HCT116 (cell line): ENCODE results near the gene NME1. TPM values are rescaled to one million over a fixed set of nuclear protein-coding genes. Genes with fewer than 3 reads are reported as not detected.

Experiments used
- ATAC-seq: fragments of 200-7000 bp; cut with Tn5 transposase; 2 replicates; pipeline ENCODE4 v1.9.1; 2020; ENCODE audit warnings: mild to moderate bottlenecking, moderate library complexity
- BruUV-seq: library from RNA; stranded (reverse); fragments of 400-500 nt; replicated peaks from 2 replicates; lab custom pipeline; 2021; lab: Mats Ljungman, UMichigan
- CTCF ChIA-PET: fragments of 300-600 bp; sonication (Branson Sonifier 250); formaldehyde crosslinking; loops from one replicate; lab custom pipeline; 2021; ENCODE audit warnings: antibody characterized with exemption; lab: Charles Lee
- POLR2A ChIA-PET: fragments of 300-600, 350-600 bp; sonication (Branson Sonifier 250); formaldehyde crosslinking; loops from one replicate; lab custom pipeline; 2021; ENCODE audit warnings: antibody characterized with exemption; lab: Charles Lee
- RAD21 ChIA-PET, 2 experiments: fragments of 300-600 bp; sonication (Branson Sonifier 250); formaldehyde crosslinking; loops; one replicate each; lab custom pipeline; 2023; ENCODE audit warnings: low total read pairs in 2 of 2; ENCODE audit not compliant: uncharacterized antibody in 2 of 2, unreplicated experiment in 2 of 2, low non-redundant PET in 1 of 2; lab: Charles Lee
- DNase-seq: peaks from one replicate; pipeline ENCODE4 v3.0.0-alpha.2; 2010; ENCODE audit warnings: low read depth, low spot score
- H2AFZ ChIP-seq: fragments of 200-600 bp; shearing (Covaris generic), sonication (generic); 2 replicates; pipeline ENCODE4 v1.6.1; 2017; ENCODE audit warnings: low read depth, mixed run types, mixed read lengths, antibody characterized with exemption, low read length; ENCODE audit not compliant: poor library complexity, severe bottlenecking
- H3K27ac ChIP-seq: 2 replicates; pipeline ENCODE4 v1.5.1; 2012; ENCODE audit warnings: low read depth, low read length
- H3K27me3 ChIP-seq: fragments of 200-600 bp; sonication (generic); 2 replicates; pipeline ENCODE4 v1.6.1; 2016; ENCODE audit warnings: mixed run types, low read length, mixed read lengths; ENCODE audit not compliant: insufficient read depth
- H3K36me3 ChIP-seq, 2 experiments: fragments of 200-500 bp in 1 of 2; fragments of 200-600 bp in 1 of 2; sonication (Bioruptor generic) in 1 of 2; sonication (generic) in 1 of 2; 2 replicates each; pipeline versions ENCODE4 v1.5.1 to v1.6.1; 2014 to 2016; ENCODE audit warnings: low read length in 2 of 2, inconsistent platforms in 1 of 2, mixed read lengths in 1 of 2, mixed run types in 1 of 2; ENCODE audit not compliant: insufficient read depth in 2 of 2, control insufficient read depth in 1 of 2
- H3K4me1 ChIP-seq, 2 experiments: fragments of 200-600 bp in 1 of 2; sonication (generic) in 1 of 2; 2 replicates each; pipeline versions ENCODE4 v1.5.1 to v1.6.1; 2012 to 2017; ENCODE audit warnings: low read length in 2 of 2, inconsistent platforms in 1 of 2, mild to moderate bottlenecking in 1 of 2, mixed read lengths in 1 of 2, mixed run types in 1 of 2, moderate library complexity in 1 of 2; ENCODE audit not compliant: insufficient read depth in 2 of 2, control insufficient read depth in 1 of 2
- H3K4me2 ChIP-seq: fragments of 200-600 bp; sonication (generic); 2 replicates; pipeline ENCODE4 v1.6.1; 2017; ENCODE audit warnings: mixed run types, low read length, mixed read lengths
- H3K4me3 ChIP-seq, 2 experiments: fragments of 200-600 bp in 1 of 2; sonication (generic) in 1 of 2; replicated peaks in 1 of 2; 2 replicates each; pipeline ENCODE4 v1.5.1; 2011 to 2016; ENCODE audit warnings: low read length in 2 of 2, control low read depth in 1 of 2, low read depth in 1 of 2, mild to moderate bottlenecking in 1 of 2, mixed read lengths in 1 of 2, mixed run types in 1 of 2
- H3K79me2 ChIP-seq: fragments of 200-600 bp; sonication (generic); 2 replicates; pipeline ENCODE4 v1.6.1; 2017; ENCODE audit warnings: mild to moderate bottlenecking, mixed run types, low read length, moderate library complexity, mixed read lengths; ENCODE audit not compliant: insufficient read depth
- H3K9ac ChIP-seq: fragments of 200-600 bp; sonication (generic); 2 replicates; pipeline ENCODE4 v1.6.1; 2016; ENCODE audit warnings: low read length, mixed read lengths
- H3K9me2 ChIP-seq: fragments of 200-600 bp; sonication (generic), shearing (Covaris generic); 2 replicates; pipeline ENCODE4 v1.6.1; 2017; ENCODE audit warnings: mixed run types, mild to moderate bottlenecking, moderate library complexity; ENCODE audit not compliant: insufficient read depth
- H3K9me3 ChIP-seq, 2 experiments: fragments of 200-500 bp in 1 of 2; fragments of 200-600 bp in 1 of 2; sonication (Bioruptor generic) in 1 of 2; sonication (generic) in 1 of 2; 2 replicates each; pipeline ENCODE4 v1.6.1; 2014 to 2017; ENCODE audit warnings: low read length in 2 of 2, mixed read lengths in 2 of 2, inconsistent platforms in 1 of 2, low read depth in 1 of 2, mild to moderate bottlenecking in 1 of 2, mixed run types in 1 of 2, moderate library complexity in 1 of 2; ENCODE audit not compliant: control insufficient read depth in 1 of 2, insufficient read depth in 1 of 2
- H4K20me1 ChIP-seq: fragments of 200-600 bp; sonication (generic), shearing (Covaris generic); 2 replicates; pipeline ENCODE4 v1.6.1; 2017; ENCODE audit warnings: mixed run types, mild to moderate bottlenecking, moderate library complexity; ENCODE audit not compliant: insufficient read depth
- CTCF ChIP-seq, 3 experiments: fragments of 200-600 bp in 1 of 3; sonication (generic) in 1 of 3; IDR thresholded peaks in 2 of 3; conservative IDR thresholded peaks in 1 of 3; 2 replicates each; pipeline ENCODE4 v1.5.1; 2012 to 2017; ENCODE audit warnings: low read depth in 2 of 3, low read length in 2 of 3, antibody characterized with exemption in 1 of 3, borderline replicate concordance in 1 of 3, control low read depth in 1 of 3, mild to moderate bottlenecking in 1 of 3, mixed read lengths in 1 of 3, mixed run types in 1 of 3, moderate library complexity in 1 of 3; ENCODE audit not compliant: insufficient read depth in 1 of 3
- EGR1 ChIP-seq: IDR thresholded peaks from 2 replicates; pipeline ENCODE4 v1.6.1; 2012; ENCODE audit warnings: low read depth
- EZH2 ChIP-seq: fragments of 200-600 bp; sonication (generic); IDR thresholded peaks from 2 replicates; pipeline ENCODE4 v1.6.1; 2017; ENCODE audit warnings: antibody characterized with exemption, mixed run types
- EZH2phosphoT487 ChIP-seq: fragments of 200-600 bp; IDR thresholded peaks from 2 replicates; pipeline ENCODE4 v1.6.1; 2018; ENCODE audit warnings: antibody characterized with exemption, borderline replicate concordance
- POLR2A ChIP-seq: IDR thresholded peaks from 2 replicates; pipeline ENCODE4 v1.7.0; 2011; ENCODE audit warnings: borderline replicate concordance; ENCODE audit not compliant: insufficient read depth, insufficient read length; ENCODE audit errors: extremely low read depth
- POLR2AphosphoS5 ChIP-seq: IDR thresholded peaks from 2 replicates; pipeline ENCODE4 v1.6.1; 2011; ENCODE audit warnings: mild to moderate bottlenecking, low read depth, low read length, moderate library complexity
- SP1 ChIP-seq: IDR thresholded peaks from 2 replicates; pipeline ENCODE4 v1.6.1; 2012; ENCODE audit warnings: low read depth
- SRF ChIP-seq: IDR thresholded peaks from 2 replicates; pipeline ENCODE4 v1.6.1; 2012; ENCODE audit warnings: low read depth
- TCF7L2 ChIP-seq: IDR thresholded peaks from 2 replicates; pipeline ENCODE4 v1.7.0; 2011; ENCODE audit warnings: borderline replicate concordance, inconsistent platforms; ENCODE audit not compliant: insufficient read depth, insufficient read length; ENCODE audit errors: extremely low read depth
- YY1 ChIP-seq: IDR thresholded peaks from 2 replicates; pipeline ENCODE4 v1.6.1; 2011; ENCODE audit warnings: low read length, low read depth, moderate library complexity, mild to moderate bottlenecking; ENCODE audit not compliant: insufficient replicate concordance; ENCODE audit errors: extremely low read depth
- ZFX ChIP-seq: fragments of 450-650 bp; IDR thresholded peaks from 2 replicates; pipeline ENCODE4 v1.6.1; 2017
- intact Hi-C: fragments of 100-400 bp; cut with micrococcal nuclease; formaldehyde crosslinking; loops from 2 replicates; pipeline ENCODE4 v1.10.0; 2022
- total RNA-seq: library from RNA; stranded (reverse); gene quantifications from one replicate; pipeline ENCODE4 v1.2.1, GENCODE V29; 2021; ENCODE audit not compliant: unreplicated experiment
- TF ChIP-seq, protein P1 (sequence below): IDR thresholded peaks from 2 replicates; pipeline ENCODE4 v1.6.1; 2012; ENCODE audit warnings: low read depth

Gene NME1
- total RNA-seq, 1 experiment from 2014 or later: 510 TPM

- no peak overlapping the region for H3K27ac ChIP-seq
- no TSS peak for BruUV-seq
Observed at GRCh38 chr17:51128076-51128475, 25.3 kb upstream of the NME1 start.

More at GRCh38 chr17:51128076-51128475, 25.3 kb upstream of the NME1 start:
- Histone ChIP-seq H3K79me2 (no peaks in the 10 kb centered on the region), H2AFZ (no peak overlapping the region), H3K27me3 (no peaks in the 10 kb centered on the region), H3K9me3 (no peaks in the 10 kb centered on the region), H3K9ac (no peak overlapping the region), H4K20me1 (no peaks in the 10 kb centered on the region), H3K4me3 (no peak overlapping the region), H3K4me2 (peak overlapping the region; percentile 40), H3K36me3 (no peaks in the 10 kb centered on the region), H3K4me1 (peaks cover 25 to 48% of the 10 kb centered on the region in 2 experiments), H3K9me2 (no peaks in the 10 kb centered on the region)
- ChIA-PET RAD21 (no interaction called here), CTCF (no interaction called here), POLR2A (interaction anchor here (1.2 to 1.6 kb wide), 2 partner anchors 20 to 25 kb away, joined by 4 to 5 read pairs; partner anchors contain the start of gene NME1)
- intact Hi-C loops: no loop called here
- ATAC-seq (peak; percentile 24; the same call in 1 of the 2 replicates), DNase-seq (peak; percentile 33)
- no peak for TF ChIP-seq YY1
- TF ChIP-seq EZH2: no peak
- TF ChIP-seq SP1: no peak
- no peak for TF ChIP-seq TCF7L2
- TF ChIP-seq POLR2A: no peak
- no peak for TF ChIP-seq EGR1
- TF ChIP-seq SRF: no peak
- no peak for TF ChIP-seq POLR2AphosphoS5
- TF ChIP-seq CTCF (IDR thresholded peaks at IDR 0.05 in 2 of 3, conservative IDR thresholded peaks at IDR 0.05 in 1 of 3; ENCODE audit: borderline replicate concordance in 1 of 3, insufficient read depth in 1 of 3, low read depth in 2 of 3, low read length in 2 of 3): no peak
- TF ChIP-seq, protein P1, sequence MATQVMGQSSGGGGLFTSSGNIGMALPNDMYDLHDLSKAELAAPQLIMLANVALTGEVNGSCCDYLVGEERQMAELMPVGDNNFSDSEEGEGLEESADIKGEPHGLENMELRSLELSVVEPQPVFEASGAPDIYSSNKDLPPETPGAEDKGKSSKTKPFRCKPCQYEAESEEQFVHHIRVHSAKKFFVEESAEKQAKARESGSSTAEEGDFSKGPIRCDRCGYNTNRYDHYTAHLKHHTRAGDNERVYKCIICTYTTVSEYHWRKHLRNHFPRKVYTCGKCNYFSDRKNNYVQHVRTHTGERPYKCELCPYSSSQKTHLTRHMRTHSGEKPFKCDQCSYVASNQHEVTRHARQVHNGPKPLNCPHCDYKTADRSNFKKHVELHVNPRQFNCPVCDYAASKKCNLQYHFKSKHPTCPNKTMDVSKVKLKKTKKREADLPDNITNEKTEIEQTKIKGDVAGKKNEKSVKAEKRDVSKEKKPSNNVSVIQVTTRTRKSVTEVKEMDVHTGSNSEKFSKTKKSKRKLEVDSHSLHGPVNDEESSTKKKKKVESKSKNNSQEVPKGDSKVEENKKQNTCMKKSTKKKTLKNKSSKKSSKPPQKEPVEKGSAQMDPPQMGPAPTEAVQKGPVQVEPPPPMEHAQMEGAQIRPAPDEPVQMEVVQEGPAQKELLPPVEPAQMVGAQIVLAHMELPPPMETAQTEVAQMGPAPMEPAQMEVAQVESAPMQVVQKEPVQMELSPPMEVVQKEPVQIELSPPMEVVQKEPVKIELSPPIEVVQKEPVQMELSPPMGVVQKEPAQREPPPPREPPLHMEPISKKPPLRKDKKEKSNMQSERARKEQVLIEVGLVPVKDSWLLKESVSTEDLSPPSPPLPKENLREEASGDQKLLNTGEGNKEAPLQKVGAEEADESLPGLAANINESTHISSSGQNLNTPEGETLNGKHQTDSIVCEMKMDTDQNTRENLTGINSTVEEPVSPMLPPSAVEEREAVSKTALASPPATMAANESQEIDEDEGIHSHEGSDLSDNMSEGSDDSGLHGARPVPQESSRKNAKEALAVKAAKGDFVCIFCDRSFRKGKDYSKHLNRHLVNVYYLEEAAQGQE: no peak
- TF ChIP-seq ZFX: no peak
- TF ChIP-seq EZH2phosphoT487: no peak
